Measurements from ENCODE around the gene HASPIN. TPM values are rescaled to one million over a fixed set of nuclear protein-coding genes. Genes with fewer than 3 reads are reported as not detected.

The HASPIN gene
- total and polyA plus RNA-seq, 2 of the 8 experiments (the other 6 are each of a cell fraction or from before 2014, with no cell fraction given): 7.8 to 29.5 TPM

DNA sequence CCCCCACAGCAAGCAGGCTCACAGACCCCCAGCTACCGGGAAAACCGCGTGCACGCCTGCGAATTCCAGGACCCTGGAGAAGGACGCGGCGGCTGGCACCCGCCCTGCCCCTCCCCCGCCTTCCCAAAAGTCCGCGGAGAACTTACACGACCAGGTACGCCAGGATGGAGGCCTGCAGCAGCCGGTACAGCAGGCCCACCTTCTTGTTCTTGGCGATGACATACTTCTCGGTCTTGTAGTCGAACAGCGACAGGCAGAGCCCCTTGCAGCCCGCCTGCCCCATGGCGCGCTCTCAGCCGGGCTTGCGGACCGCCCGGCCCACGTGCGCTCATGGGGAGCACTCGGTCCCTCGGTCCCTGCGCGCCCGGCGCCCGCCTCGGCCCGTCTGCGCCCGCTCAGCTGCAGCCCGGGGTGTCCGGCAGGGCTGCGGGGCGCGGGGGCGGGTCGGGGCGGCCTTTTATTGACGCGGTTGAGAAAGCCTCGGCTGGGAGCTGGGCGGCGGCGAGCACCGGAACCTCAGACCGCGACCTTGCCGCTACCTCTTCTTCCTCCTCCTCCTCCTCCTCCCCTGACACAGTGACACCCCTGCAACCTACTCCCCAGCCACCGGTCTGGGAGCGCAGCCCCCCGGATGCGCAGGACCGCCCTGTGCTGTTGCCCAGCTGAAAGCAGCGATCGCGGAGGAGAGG is 27.8 kb upstream of the HASPIN start, which contains the start of gene P2RX5 (continued):
- TF ChIP-seq BRCA1 (IDR thresholded peaks at IDR 0.05; ENCODE audit: low read depth, low read length): no peak
- TF ChIP-seq MAX (IDR thresholded peaks at IDR 0.05): peak; percentile 92
- no peak for TF ChIP-seq CREB1 (IDR thresholded peaks at IDR 0.05)
- TF ChIP-seq, protein P1, sequence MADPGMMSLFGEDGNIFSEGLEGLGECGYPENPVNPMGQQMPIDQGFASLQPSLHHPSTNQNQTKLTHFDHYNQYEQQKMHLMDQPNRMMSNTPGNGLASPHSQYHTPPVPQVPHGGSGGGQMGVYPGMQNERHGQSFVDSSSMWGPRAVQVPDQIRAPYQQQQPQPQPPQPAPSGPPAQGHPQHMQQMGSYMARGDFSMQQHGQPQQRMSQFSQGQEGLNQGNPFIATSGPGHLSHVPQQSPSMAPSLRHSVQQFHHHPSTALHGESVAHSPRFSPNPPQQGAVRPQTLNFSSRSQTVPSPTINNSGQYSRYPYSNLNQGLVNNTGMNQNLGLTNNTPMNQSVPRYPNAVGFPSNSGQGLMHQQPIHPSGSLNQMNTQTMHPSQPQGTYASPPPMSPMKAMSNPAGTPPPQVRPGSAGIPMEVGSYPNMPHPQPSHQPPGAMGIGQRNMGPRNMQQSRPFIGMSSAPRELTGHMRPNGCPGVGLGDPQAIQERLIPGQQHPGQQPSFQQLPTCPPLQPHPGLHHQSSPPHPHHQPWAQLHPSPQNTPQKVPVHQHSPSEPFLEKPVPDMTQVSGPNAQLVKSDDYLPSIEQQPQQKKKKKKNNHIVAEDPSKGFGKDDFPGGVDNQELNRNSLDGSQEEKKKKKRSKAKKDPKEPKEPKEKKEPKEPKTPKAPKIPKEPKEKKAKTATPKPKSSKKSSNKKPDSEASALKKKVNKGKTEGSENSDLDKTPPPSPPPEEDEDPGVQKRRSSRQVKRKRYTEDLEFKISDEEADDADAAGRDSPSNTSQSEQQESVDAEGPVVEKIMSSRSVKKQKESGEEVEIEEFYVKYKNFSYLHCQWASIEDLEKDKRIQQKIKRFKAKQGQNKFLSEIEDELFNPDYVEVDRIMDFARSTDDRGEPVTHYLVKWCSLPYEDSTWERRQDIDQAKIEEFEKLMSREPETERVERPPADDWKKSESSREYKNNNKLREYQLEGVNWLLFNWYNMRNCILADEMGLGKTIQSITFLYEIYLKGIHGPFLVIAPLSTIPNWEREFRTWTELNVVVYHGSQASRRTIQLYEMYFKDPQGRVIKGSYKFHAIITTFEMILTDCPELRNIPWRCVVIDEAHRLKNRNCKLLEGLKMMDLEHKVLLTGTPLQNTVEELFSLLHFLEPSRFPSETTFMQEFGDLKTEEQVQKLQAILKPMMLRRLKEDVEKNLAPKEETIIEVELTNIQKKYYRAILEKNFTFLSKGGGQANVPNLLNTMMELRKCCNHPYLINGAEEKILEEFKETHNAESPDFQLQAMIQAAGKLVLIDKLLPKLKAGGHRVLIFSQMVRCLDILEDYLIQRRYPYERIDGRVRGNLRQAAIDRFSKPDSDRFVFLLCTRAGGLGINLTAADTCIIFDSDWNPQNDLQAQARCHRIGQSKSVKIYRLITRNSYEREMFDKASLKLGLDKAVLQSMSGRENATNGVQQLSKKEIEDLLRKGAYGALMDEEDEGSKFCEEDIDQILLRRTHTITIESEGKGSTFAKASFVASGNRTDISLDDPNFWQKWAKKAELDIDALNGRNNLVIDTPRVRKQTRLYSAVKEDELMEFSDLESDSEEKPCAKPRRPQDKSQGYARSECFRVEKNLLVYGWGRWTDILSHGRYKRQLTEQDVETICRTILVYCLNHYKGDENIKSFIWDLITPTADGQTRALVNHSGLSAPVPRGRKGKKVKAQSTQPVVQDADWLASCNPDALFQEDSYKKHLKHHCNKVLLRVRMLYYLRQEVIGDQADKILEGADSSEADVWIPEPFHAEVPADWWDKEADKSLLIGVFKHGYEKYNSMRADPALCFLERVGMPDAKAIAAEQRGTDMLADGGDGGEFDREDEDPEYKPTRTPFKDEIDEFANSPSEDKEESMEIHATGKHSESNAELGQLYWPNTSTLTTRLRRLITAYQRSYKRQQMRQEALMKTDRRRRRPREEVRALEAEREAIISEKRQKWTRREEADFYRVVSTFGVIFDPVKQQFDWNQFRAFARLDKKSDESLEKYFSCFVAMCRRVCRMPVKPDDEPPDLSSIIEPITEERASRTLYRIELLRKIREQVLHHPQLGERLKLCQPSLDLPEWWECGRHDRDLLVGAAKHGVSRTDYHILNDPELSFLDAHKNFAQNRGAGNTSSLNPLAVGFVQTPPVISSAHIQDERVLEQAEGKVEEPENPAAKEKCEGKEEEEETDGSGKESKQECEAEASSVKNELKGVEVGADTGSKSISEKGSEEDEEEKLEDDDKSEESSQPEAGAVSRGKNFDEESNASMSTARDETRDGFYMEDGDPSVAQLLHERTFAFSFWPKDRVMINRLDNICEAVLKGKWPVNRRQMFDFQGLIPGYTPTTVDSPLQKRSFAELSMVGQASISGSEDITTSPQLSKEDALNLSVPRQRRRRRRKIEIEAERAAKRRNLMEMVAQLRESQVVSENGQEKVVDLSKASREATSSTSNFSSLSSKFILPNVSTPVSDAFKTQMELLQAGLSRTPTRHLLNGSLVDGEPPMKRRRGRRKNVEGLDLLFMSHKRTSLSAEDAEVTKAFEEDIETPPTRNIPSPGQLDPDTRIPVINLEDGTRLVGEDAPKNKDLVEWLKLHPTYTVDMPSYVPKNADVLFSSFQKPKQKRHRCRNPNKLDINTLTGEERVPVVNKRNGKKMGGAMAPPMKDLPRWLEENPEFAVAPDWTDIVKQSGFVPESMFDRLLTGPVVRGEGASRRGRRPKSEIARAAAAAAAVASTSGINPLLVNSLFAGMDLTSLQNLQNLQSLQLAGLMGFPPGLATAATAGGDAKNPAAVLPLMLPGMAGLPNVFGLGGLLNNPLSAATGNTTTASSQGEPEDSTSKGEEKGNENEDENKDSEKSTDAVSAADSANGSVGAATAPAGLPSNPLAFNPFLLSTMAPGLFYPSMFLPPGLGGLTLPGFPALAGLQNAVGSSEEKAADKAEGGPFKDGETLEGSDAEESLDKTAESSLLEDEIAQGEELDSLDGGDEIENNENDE (IDR thresholded peaks at IDR 0.05; ENCODE audit: insufficient replicate concordance, low read length): no peak
- no peak for TF ChIP-seq JUN (IDR thresholded peaks at IDR 0.05; ENCODE audit: low read depth, low read length)
- TF ChIP-seq EP300 (IDR thresholded peaks at IDR 0.05; ENCODE audit: borderline replicate concordance in 1 of 2, low read depth in 2 of 2, low read length in 2 of 2): no peak
- TF ChIP-seq, protein P2, sequence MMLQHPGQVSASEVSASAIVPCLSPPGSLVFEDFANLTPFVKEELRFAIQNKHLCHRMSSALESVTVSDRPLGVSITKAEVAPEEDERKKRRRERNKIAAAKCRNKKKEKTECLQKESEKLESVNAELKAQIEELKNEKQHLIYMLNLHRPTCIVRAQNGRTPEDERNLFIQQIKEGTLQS (IDR thresholded peaks at IDR 0.05; ENCODE audit: insufficient read depth, low read depth, low read length): no peak
- no peak for TF ChIP-seq RXRA (IDR thresholded peaks at IDR 0.05; ENCODE audit: insufficient read depth, low read depth, low read length)
- no peak for TF ChIP-seq JUND (IDR thresholded peaks at IDR 0.05; ENCODE audit: low read length)
- TF ChIP-seq BACH1 (IDR thresholded peaks at IDR 0.05; ENCODE audit: low read length): no peak

Measured in H1 (cell line).